ENCODE results near the gene PRKCB.
A peak's percentile ranks its signal among the peaks of the same experiment; 100 is the strongest.

Gene PRKCB

DNA sequence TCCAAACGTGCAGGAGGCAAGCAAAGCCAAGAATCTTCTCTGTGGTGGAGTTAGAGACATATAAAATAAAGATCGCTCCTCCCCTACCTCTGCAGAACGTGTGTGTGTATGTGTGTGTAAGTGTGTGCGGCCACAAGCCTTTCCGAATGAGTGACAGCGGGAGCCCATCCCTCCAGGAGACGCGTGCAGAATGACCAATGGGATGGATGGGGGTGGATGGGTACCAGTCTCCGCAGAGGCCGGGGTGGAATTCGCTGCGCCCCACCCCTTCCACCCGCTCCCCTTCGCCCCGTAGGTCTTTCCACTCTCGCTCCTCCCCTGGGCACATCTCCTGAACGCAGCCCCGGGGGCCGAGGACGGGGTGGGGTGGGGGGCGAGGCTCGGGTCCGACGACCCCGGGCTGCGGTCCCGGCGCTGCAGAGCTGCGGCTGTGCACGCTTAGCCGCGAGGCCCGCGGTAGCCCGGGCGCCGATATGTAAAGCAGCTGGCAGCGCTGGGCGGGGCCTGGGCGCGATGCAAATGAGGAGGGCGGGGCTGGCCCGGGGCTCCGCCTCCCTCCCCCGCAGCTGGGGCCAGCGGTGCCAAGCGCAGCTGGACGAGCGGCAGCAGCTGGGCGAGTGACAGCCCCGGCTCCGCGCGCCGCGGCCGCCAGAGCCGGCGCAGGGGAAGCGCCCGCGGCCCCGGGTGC is at the start of gene PRKCB:
Gene PRKCB (plus strand): TSS at position 594 of the 688 bp plus-strand sequence.
- DNase-seq (ENCODE audit: low spot score): no peak

DNA sequence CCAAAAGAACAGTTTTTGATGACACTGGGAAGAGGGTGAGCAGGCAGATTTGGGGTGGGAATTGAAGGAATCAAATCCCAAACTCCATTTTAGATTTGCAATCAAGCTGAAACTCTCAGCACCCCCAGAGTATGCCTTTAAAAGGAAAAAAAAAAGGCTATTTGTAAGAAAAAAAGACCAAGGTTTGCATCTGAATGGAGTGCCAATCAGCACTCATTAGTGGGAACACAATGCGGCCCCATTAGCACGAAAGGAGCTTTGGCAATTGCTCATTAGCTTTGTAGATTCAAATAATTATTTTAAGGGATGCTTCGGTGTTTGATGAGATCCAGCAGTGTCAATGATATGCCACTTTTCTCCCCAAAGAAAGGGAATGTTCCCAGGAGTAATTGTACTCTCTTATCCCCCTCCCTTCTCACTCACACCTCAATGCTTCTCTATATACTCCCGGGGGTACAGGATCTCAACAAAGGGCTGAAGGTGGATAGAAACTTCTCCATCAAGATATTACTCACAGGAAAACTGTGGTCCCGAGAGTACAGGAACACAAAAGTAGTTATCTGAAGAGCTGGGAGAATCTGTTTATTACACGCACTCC is 48.7 kb upstream of the PRKCB start:
- DNase-seq (ENCODE audit: low spot score): no peak

DNA sequence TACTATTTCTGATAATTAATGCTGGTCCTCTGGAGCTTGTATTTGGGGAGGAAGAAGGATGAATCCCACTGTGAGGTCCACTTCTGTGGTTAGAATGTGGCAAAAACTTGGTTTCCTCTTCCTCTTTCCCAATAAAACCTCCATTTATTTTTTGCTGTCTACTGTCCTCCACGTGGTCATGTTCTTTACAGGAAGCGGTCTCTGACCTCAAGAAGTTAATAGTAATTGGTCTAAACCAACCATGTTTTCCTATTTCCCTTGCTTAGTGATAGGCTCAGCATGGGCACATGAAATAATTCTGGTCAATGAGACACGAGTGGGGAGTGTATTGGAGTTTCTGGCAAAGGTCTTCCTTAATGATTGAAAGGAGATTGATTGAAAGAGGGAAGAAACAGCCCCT is 47.1 kb upstream of the PRKCB start:
- DNase-seq (ENCODE audit: low spot score): no peak

DNA sequence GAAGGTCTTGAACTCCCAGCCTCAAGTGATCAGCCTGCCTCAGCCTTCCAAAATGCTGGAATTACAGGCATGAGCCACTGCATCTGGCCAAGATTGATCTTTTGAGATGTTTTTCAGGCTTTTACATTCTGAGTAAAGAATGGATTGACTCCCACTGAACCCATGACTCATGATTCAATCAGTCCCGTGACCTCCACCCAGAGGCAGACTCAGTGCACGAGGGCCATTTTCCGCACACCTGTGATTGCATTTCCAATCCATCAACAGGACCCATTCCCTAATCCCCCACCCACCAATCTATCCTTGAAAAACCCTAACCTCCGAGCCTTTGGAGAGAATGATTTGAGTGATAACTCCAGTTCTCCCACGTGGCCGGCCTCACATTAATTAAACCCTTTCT is 40.4 kb upstream of the PRKCB start:
- DNase-seq (ENCODE audit: low spot score): no peak

DNA sequence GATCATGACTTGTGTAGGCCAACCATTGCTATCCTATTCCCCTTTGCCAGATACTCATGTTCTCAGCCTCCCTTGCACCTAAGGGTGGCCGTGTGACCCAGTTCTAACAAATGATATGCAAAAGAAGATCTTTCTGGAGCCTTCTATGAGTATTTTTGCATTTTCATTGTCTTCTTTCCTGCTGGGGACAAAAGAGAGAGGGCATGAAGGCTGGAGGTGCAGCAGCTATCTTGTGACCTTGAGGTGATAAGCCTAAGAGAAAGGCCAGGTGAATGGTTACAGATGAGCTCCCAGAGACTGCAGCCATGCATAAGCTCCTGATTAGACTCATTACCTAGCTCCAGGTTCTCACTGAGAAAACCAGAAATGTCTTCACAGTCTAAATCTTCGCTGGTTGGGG is 38.8 kb upstream of the PRKCB start:
- no peak for DNase-seq (ENCODE audit: low spot score)

DNA sequence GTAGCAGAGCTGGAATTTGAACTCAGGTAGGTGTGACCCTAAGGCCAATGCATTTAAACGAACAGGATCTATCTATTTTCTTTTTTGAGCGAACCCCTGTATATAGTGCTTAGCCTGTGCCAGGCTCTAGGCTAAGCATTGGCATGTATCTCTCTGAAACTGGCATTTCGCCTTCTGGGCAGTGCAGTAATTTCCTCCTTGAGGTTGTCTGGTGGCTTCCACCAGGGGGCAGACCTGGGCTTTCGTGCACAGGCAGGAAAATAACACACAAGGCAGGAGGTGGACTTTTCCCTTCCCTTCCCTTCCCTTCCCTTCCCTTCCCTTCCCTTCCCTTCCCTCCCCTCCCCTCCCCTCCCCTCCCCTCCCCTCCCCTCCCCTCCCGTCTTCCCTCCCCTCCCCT is 34.4 kb upstream of the PRKCB start:
- DNase-seq (ENCODE audit: low spot score): peak; percentile 71

DNA sequence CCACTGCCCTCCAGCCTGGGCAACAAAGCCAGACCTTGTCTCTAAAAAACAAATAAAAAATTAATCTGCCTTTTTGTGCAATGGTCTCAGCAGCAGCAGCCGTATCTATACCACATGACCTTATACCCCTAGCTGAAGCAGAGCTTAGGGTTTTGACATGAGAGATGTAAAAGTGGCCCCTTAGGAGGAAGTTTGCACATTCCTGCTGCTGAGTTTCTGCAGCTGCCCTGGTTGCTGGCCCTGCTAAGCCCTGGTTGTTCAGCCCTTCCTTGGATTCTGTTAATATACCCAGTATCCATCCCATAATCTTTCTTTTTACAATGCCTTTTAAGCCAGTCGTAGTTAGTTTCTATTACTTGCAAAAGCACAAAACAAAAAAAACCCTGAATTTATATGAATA is 33.0 kb upstream of the PRKCB start:
- DNase-seq (ENCODE audit: low spot score): no peak

DNA sequence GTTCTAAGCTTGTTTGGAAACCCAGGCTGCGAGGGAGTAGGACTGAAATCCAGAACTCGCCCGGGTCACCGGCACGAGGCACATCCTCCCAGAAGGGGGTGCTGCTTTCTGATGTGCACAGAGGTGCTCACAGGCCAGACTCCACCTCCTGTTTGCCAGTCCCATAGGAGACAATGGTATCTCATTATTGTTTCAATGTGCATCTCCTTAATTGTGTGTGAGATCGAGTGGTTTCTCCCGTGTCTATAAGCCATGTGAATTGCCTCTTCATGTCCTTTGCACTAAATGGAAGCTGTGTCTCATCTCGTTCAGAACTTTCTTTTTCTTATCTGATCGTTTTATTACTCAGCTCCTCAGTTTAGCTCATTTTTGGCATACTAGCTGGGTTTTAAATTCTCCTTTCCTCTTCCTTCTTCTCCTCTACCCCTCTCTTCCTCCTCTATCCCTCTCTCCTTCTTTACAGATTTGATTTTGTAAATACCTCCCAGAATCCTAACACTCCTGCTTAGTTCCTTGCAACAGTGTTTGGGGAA is 32.1 kb upstream of the PRKCB start:
- peak; percentile 38 for DNase-seq (ENCODE audit: low spot score)

DNA sequence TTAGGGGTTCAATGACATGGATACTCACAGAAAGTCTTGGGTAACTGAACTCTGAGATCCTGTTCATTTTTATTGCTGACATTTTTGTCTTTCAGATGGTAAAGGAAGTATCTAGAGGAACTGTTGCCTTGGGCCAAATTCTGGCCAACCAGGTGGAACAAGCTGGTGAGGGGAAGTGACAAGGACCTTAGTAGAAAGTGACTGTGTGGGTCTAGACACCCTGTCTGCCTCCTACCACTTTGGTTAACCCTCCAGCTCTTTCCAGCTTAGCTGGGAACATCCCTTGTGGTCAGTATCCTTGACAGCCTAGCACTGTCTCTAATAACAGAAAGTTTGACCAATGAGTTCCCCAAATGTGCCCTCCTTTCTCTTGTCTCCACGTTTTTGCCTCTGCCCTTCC is 28.8 kb upstream of the PRKCB start:
- no peak for DNase-seq (ENCODE audit: low spot score)

DNA sequence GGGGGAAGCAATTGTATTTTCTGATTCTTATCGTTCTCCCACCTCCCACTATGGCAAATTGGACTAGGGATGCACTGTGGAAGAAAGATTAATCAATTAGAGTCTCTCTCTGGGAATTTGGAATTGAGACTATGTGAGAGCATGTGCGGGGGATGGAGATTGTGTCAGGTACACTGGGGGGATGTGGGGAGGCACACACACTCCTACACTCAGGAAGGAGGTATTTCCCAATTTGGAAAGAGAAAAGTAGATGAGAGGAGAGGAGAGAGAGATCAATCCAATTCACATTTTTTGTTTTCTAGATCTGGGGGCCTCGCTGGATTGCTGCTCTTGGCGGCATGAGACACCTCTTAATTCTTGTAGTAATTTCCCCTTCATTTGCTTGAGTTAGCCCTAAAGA is 14.3 kb upstream of the PRKCB start:
- DNase-seq (ENCODE audit: low spot score): no peak

DNA sequence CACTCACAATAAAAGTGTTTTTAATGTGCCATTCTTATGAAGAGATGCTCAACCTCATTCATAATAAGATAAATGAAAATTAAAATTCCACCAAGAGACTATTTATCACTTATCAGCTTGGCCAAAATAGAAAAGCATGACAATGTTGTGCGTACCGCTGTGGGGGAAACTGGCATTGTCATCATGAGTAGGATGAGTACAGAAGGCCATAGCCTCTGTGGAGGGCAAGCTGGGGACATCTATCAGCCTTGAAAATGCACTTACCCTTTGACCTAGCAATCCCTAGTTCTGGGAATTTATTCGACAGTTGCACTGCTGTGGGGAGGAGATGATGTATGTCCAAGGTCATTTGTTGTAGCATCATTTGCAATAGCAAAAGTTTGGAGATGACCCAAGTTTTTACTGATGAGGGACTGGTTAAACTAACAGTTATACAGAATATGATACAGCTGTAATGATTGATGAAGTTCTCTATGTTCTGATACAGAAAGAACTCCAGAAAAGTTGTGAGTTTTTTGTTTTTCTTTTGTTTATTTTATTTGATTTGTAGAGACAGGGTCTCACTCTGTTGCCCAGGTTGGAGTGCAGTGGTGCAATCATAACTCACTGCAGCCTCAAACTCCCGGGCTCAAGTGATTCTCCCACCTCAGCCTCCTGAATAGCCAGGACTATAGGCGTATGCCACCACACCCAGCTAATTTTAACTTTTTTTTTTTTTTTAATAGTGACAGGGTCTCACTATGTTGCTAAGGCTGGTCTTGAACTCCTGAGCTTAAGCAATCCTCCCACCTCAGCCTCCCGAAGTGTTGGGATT is 13.7 kb upstream of the PRKCB start:
- no peak for DNase-seq (ENCODE audit: low spot score)

DNA sequence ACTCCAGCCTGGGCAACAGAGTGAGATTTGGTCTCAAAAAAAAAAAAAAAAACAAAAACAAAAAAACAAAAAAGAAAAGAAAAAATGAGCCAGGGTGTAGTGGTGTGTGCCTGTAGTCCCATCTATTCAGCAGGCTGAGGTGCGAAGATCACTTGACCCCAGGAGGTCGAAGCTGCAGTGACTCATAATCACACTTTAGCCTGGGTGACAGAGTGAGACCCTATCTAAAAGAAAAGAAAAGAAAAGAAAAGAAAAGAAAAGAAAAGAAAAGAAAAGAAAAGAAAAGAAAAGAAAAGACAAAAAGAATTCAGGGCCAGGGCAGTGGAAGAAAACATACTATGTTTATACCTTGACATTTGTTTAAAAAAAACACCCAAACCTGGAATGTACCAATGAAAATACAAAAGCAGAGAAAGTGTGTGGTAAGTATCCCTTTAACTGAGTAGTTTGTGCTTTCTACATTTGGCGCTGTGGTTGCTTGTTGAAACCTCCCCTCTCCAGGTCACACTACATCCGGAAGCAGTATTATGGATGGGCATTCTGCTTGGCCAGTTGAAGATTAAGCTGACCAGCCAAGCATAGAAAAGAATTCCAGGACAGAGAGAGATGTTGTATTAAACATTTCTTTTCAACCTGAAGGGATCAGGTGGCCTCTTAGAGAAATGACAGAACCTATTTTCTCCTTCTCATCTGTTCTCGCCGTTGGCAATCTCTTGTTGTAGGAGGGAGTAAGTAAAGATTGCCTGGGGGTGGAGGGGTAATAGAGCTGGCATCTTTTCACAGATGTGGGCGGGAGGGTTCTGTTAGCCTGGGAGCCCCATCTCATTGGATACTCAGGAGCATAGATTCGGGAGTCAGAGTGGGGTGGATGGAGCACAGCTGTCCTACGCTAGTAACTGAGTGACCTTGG is 12.1 kb upstream of the PRKCB start:
- DNase-seq (ENCODE audit: low spot score): no peak

DNA sequence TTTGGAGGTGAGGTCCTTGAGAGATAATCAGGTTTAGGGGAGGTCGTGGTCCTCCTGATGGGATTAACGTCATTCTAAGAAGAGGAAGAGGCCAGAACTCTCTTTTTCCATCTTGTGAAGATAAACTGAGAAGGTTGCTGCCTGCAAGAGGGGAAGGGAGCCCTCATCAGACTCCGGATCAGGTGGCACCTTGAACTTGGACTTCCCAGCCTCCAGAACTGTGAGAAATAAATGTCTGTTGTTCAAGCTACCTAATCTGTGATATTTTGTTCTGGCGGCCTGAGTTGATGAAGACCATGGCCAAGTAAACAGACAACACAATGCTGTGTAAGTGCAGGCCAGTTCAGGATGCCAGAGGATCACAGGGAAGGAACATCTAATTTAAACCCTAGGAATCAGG is 10.9 kb upstream of the PRKCB start:
- DNase-seq (ENCODE audit: low spot score): no peak

DNA sequence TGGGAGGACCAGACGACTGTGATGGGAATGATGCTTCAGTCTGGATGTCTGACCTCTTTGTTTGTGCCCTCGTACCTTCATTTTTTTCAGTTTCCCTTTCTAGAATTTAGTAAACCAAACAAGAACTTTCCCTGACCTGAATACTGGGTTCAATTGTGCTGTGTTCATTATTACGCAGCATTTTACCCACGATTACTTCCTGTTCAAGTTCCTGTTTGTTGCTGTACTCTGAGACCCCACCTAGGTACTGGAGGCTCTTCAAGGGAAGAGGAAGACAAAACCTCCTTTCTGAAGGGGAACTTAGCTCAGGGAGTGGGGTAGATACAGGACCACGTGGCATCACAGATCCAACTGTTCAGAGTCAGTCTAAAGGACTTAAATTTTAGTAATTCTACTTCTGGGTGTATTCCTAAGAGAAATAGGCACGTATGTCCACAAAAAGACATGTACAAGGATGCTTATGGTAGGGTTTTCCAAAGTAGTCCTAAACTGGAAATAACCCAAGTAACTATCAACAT is 9.2 kb upstream of the PRKCB start:
- DNase-seq (ENCODE audit: low spot score): no peak

DNA sequence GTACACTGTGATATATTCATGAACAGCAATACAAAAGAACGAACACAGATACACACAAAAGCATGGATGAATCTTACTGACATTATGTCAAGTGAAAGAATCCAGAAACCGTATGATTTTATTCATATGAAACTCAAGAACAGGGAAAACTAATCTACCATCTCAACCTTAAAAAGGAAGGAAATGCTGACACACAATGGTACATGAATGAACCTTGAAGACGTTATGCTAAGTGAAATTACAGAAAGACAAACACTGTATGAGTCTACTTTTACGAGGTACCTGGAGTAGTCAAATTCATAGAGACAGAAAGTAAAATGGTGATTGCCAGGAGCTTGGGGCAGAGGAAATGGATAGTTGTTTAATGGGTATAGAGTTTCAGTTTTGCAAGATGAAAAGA is 8.7 kb upstream of the PRKCB start:
- no peak for DNase-seq (ENCODE audit: low spot score)

DNA sequence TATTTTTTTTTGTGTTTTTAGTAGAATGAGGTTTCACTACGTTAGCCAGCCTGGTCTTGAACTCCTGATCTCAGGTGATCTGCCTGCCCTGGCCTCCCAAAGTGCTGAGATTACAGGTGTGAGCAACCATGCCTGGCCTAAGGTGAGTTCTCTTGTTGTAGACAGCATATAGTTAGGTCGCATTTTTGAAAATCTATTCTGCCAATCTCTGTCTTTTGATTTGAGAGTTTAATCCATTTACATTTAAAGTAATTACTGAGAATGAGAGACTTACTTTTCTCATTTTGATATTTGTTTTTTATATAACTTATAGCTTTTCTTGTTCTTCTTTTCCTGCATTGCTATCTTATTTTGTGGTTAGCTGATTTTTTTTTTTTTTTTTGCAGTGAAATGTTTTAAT is 6.3 kb upstream of the PRKCB start:
- no peak for DNase-seq (ENCODE audit: low spot score)

DNA sequence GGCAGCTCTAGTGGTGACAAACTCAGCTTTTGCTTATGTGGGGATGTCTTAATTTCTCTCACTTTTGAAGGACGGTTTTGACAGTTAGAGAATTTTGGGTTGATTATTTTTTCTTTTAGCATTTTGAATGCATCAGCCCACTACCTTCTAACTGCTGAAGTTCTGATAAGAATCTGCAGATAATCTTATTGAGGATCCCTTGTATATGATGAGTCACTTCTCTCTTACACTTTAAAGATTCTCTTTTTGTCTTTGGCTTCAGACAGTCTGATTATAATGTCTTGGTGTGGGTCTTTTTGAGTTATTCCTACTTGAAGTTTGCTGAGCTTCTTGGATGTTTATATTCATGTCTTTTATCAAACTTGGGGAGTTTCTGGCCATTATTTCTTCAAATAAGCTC is 5.5 kb upstream of the PRKCB start:
- no peak for DNase-seq (ENCODE audit: low spot score)

DNA sequence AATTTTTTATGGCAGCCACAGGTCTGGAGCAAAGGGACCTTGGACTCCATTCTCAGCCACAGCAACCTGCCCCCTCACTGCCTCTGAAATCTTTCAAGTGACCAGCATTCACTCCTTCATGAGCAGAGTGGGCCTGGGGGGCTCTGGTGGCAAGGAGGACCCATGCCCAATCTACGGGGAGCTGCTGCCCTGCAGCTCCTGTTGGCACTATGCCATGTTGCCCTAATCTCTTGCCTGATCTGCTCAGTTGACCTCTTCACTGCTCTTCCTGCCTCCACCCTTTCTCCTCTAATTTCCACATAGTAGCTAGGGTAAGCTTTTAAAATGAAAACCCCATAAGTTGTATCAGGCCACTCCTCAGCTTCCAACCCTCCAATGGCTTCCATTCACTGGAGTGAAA is 2.9 kb upstream of the PRKCB start:
- no peak for DNase-seq (ENCODE audit: low spot score)

DNA sequence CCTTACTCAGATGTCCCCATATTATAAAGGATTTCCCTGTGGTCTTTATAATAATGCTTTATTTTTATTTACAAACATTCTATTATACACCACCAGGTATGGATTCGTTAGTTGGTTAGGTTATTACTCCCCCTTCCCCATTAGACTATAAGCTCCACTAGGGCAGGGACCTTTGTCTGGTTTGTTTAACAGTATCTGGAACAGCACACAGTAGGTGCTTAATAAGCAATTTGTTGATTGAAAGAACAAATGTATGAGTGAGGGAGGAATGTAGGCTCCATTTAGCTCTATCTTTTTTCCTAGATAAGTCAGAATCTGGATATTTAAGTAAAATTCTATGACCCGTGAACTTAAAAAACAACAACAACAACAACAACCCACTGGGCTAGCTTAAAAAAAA is 2.3 kb upstream of the PRKCB start:
- DNase-seq (ENCODE audit: low spot score): no peak

DNA sequence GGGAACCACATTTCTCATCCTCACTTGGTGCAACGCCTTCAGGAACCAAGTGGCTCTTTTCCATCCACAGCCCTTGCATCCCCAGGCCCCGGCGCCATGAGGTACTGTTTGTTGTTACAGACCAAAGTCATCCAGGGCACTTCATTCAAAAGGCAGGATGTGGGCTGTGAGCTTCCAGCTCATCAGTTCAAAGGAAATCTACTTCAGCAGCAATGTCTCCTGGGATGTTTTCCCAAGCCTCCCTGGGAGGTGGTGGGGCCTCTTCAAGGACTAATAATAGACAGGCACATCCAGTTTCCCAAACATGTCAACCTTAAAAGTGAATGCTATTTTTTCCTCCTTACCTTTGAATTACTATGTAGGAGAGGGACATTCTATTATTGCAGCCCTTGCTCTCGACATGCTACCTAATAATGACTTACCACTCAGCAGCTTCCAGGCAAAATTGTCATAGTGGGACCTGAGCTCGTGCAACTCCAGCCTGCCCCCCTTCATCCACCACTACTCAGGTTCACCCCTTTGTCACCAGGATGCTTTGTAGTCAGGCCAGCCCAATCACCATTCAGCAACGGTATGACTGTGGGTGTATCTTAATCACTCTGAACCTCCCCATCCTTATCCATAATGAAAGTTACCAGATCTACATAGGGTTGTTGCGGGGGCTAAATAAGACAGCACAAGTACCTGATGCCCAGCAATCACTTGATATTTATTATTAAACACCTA is 1.7 kb upstream of the PRKCB start:
- no peak for DNase-seq (ENCODE audit: low spot score)

DNA sequence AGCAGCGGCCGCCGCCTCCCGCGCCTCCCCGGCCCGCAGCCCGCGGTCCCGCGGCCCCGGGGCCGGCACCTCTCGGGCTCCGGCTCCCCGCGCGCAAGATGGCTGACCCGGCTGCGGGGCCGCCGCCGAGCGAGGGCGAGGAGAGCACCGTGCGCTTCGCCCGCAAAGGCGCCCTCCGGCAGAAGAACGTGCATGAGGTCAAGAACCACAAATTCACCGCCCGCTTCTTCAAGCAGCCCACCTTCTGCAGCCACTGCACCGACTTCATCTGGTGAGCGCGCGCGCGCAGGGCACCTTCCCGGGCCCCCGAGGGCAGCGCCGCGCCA is 258 bp downstream of the PRKCB start:
- DNase-seq (ENCODE audit: low spot score): no peak

Measured in LoVo (cell line).